HL-60 (cell line): Measurements from ENCODE around the gene CFAP61.

Source experiments
- DNase-seq, 2 experiments: peaks; one replicate each; pipeline ENCODE4 v3.0.0-alpha.2; 2010 to 2020; ENCODE audit warnings: low read depth in 1 of 2, low spot score in 1 of 2
- H3K27ac ChIP-seq: fragments of 250-450 bp; sonication (Bioruptor Pico); replicated peaks from 2 replicates; pipeline ENCODE4 v1.5.1; 2020; ENCODE audit warnings: mild to moderate bottlenecking, moderate library complexity
- H3K27me3 ChIP-seq: fragments of 250-450 bp; sonication (Bioruptor Pico); 2 replicates; pipeline ENCODE4 v1.5.1; 2021; ENCODE audit warnings: mild to moderate bottlenecking, moderate library complexity; ENCODE audit not compliant: insufficient read depth, poor library complexity, severe bottlenecking
- H3K4me3 ChIP-seq: replicated peaks from 2 replicates; pipeline ENCODE4 v1.5.1; 2011; ENCODE audit warnings: mild to moderate bottlenecking, control low read depth, low read length; ENCODE audit not compliant: insufficient read depth
- CTCF ChIP-seq: IDR thresholded peaks from one replicate; pipeline ENCODE4 v1.5.1; 2011; ENCODE audit warnings: low read length, control low read depth, inconsistent platforms; ENCODE audit not compliant: insufficient read depth
- GABPA ChIP-seq: IDR thresholded peaks from 2 replicates; pipeline ENCODE4 v1.6.1; 2012; ENCODE audit warnings: low read depth
- POLR2AphosphoS5 ChIP-seq: IDR thresholded peaks from 2 replicates; pipeline ENCODE4 v1.6.1; 2012; ENCODE audit warnings: low read depth
- REST ChIP-seq: IDR thresholded peaks from 2 replicates; pipeline ENCODE4 v1.6.1; 2012; ENCODE audit warnings: low read depth; ENCODE audit not compliant: insufficient replicate concordance
- SPI1 ChIP-seq: IDR thresholded peaks from 2 replicates; pipeline ENCODE4 v1.6.1; 2012; ENCODE audit warnings: low read depth, mild to moderate bottlenecking, borderline replicate concordance

Gene CFAP61

GRCh38 chr20:20192366-20192765 lies 140.0 kb downstream of the CFAP61 start:
- TF ChIP-seq REST = no peak
- no peak for TF ChIP-seq POLR2AphosphoS5
- TF ChIP-seq SPI1 = no peak
- TF ChIP-seq CTCF = no peak
- TF ChIP-seq GABPA = no peak
- H3K27ac ChIP-seq = no peak overlapping the region
- DNase-seq = no peak
- H3K27me3 ChIP-seq = peaks cover 3% of the 10 kb centered on the region
- H3K4me3 ChIP-seq = no peak overlapping the region

DNA sequence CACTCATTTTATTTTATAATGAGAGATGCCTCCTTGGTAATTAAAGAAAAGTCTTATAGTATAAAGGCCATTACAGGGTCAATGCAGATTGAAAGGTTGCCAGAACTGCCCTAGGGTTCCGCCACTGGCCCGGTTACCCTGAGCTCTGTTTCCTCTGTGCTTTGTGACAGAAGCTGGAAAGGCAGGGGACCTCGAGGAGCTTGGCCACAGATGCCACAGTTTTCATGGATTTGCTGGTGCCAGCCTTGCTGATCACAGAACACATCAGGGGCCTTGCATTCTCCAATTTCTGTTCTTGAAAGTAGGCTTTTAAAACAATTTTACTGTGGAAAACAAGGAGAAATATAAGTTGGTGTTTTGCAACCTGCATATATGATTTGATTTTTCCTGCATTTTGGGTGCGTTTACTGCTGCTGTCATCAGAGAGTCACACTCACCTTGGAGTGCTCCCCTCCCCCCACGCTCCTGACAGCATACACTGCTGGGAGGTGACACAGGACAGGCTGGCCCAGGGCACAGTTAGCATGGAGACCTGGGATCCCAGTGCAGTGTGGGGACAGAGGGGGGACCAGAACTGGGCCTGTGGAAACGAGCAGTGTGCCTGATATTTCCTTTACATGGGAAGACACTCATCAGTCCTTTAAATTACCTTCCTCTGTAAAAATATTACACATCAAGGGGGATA lies 142.8 kb downstream of the CFAP61 start:
- TF ChIP-seq POLR2AphosphoS5 (no peak), GABPA (no peak), REST (no peak), CTCF (no peak), SPI1 (no peak)
- peaks cover 3% of the 10 kb centered on the region for H3K27me3 ChIP-seq
- H3K27ac ChIP-seq = no peak overlapping the region
- no peak for DNase-seq
- no peak overlapping the region for H3K4me3 ChIP-seq

GRCh38 chr20:20196610-20197009 lies 144.3 kb downstream of the CFAP61 start:
- no peak for DNase-seq
- Histone ChIP-seq H3K27ac (no peak overlapping the region), H3K4me3 (no peak overlapping the region), H3K27me3 (peaks cover 3% of the 10 kb centered on the region)
- TF ChIP-seq POLR2AphosphoS5 (no peak), GABPA (no peak), SPI1 (no peak), CTCF (no peak), REST (no peak)
